Loucy (cell line): Measurements from ENCODE around the gene TECPR2.

Experiments
- EZH2phosphoT487 ChIP-seq: fragments of 200-600 bp; IDR thresholded peaks from 2 replicates; pipeline ENCODE4 v1.6.1; 2018; ENCODE audit warnings: antibody characterized with exemption, mild to moderate bottlenecking, moderate library complexity, borderline replicate concordance
- TF ChIP-seq, protein P1 (sequence below): fragments of 200-600 bp; sonication (generic); conservative IDR thresholded peaks from 2 replicates; pipeline ENCODE4 v1.5.1; 2014; ENCODE audit warnings: mild to moderate bottlenecking, antibody characterized with exemption, low read length

- TF ChIP-seq, protein P1, sequence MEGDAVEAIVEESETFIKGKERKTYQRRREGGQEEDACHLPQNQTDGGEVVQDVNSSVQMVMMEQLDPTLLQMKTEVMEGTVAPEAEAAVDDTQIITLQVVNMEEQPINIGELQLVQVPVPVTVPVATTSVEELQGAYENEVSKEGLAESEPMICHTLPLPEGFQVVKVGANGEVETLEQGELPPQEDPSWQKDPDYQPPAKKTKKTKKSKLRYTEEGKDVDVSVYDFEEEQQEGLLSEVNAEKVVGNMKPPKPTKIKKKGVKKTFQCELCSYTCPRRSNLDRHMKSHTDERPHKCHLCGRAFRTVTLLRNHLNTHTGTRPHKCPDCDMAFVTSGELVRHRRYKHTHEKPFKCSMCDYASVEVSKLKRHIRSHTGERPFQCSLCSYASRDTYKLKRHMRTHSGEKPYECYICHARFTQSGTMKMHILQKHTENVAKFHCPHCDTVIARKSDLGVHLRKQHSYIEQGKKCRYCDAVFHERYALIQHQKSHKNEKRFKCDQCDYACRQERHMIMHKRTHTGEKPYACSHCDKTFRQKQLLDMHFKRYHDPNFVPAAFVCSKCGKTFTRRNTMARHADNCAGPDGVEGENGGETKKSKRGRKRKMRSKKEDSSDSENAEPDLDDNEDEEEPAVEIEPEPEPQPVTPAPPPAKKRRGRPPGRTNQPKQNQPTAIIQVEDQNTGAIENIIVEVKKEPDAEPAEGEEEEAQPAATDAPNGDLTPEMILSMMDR = peak; percentile 69
- TF ChIP-seq EZH2phosphoT487 = no peak
Measured at GRCh38 chr14:102316743-102317563, 45.8 kb upstream of the TECPR2 start.
